Stomach (tissue), 9 donors: ENCODE data around the gene EHMT2. TPM values are rescaled to one million over a fixed set of nuclear protein-coding genes. Genes with fewer than 3 reads are reported as not detected.

Experiments
- DNase-seq, 2 donors: peaks; one replicate each; pipeline versions ENCODE4 v3.0.0 to v3.0.0-alpha.2; 2013 to 2019
- H3K27ac ChIP-seq, 5 donors: fragments of 200-600 bp in 4 of 5; sonication (generic) in 4 of 5; one replicate each; pipeline ENCODE4 v1.5.1; 2013 to 2019; ENCODE audit warnings: mild to moderate bottlenecking in 1 of 5, moderate library complexity in 1 of 5
- H3K27me3 ChIP-seq, 3 donors: fragments of 200-600 bp; sonication (generic); one replicate each; pipeline ENCODE4 v1.5.1; 2017 to 2019; ENCODE audit warnings: mixed run types in 1 of 3
- H3K36me3 ChIP-seq, 4 donors: fragments of 200-600 bp; sonication (generic); 1 replicate in 3 of 4; 2 replicates in 1 of 4; pipeline ENCODE4 v1.5.1; 2016 to 2019
- H3K4me1 ChIP-seq, 4 donors: fragments of 200-600 bp; sonication (generic); one replicate each; pipeline ENCODE4 v1.5.1; 2016 to 2019
- H3K4me3 ChIP-seq, 4 donors: fragments of 200-600 bp; sonication (generic) in 3 of 4; one replicate each; pipeline ENCODE4 v1.5.1; 2016 to 2019; ENCODE audit warnings: mild to moderate bottlenecking in 1 of 4
- H3K9me3 ChIP-seq, 4 donors: fragments of 200-600 bp; sonication (generic); one replicate each; pipeline ENCODE4 v1.5.1; 2016 to 2019
- EP300 ChIP-seq: sonication (generic); formaldehyde crosslinking; IDR thresholded peaks from one replicate; pipeline ENCODE4 v1.6.1; 2017; ENCODE audit warnings: antibody characterized with exemption
- POLR2A ChIP-seq, 4 donors: fragments of 450-650 bp; IDR thresholded peaks; one replicate each; pipeline ENCODE4 v1.6.1; 2016; ENCODE audit warnings: antibody characterized with exemption in 4 of 4, control low read depth in 2 of 4, mild to moderate bottlenecking in 1 of 4, moderate library complexity in 1 of 4
- POLR2AphosphoS5 ChIP-seq, 3 donors: sonication (generic); formaldehyde crosslinking; IDR thresholded peaks; one replicate each; pipeline ENCODE4 v1.6.1; 2016; ENCODE audit warnings: antibody characterized with exemption in 3 of 3
- whole genome bisulfite sequencing, 5 donors: extraction: QIAGEN DNeasy Blood & Tissue Kit in 3 of 5; methylation state at CpG; one replicate each; pipeline versions ENCODE4 v1.1.5 to v1.1.7; 2013 to 2018; 5-methylcytosine and 5-hydroxymethylcytosine counted together
- intact Hi-C: fragments of 100-400 bp; cut with DNase I; formaldehyde crosslinking; loops from one replicate; pipeline ENCODE4 v1.15.1; 2023; ENCODE audit warnings: low total_unique reads
- polyA plus RNA-seq, 3 donors: library from polyadenylated mRNA; stranded (reverse); fragments of 200-250 nt; gene quantifications; one replicate each; pipeline ENCODE4 v1.2.3, GENCODE V29; 2013
- total RNA-seq, 5 donors: library from RNA; depleted of rRNA; stranded (reverse); fragments of >200 nt; gene quantifications; one replicate each; pipeline versions ENCODE4 v1.1.0 to v1.2.3, GENCODE V29; 2014 to 2016
- TF ChIP-seq, protein P1 (sequence below), 7 experiments: fragments of 450-650 bp in 4 of 7; fragments of 200-600 bp in 3 of 7; sonication (generic) in 3 of 7; IDR thresholded peaks; one replicate each; pipeline ENCODE4 v1.5.1; 2016 to 2019; ENCODE audit warnings: antibody characterized with exemption in 7 of 7, control low read depth in 2 of 7, mild to moderate bottlenecking in 1 of 7
- donor health status: healthy with polysubstance abuse.
- donor health status: Bipolar disorder and iron deficiency.
- donor health status: healthy.

Gene EHMT2
- total and polyA plus RNA-seq, 8 donors: 12.1 to 58.0 (median 33.5) TPM

GRCh38 chr6:31862344-31863235, 34.9 kb downstream of the EHMT2 start, which contains the start of gene NEU1:
TSS of gene NEU1 (minus strand) at chr6:31862821. CDS start at chr6:31862776, 45 bp downstream.
- H3K27ac ChIP-seq: peak within 1 kb of the TSS; percentile 88 to 93 (median 90)
- TF ChIP-seq EP300: no peak
- TF ChIP-seq, protein P1, sequence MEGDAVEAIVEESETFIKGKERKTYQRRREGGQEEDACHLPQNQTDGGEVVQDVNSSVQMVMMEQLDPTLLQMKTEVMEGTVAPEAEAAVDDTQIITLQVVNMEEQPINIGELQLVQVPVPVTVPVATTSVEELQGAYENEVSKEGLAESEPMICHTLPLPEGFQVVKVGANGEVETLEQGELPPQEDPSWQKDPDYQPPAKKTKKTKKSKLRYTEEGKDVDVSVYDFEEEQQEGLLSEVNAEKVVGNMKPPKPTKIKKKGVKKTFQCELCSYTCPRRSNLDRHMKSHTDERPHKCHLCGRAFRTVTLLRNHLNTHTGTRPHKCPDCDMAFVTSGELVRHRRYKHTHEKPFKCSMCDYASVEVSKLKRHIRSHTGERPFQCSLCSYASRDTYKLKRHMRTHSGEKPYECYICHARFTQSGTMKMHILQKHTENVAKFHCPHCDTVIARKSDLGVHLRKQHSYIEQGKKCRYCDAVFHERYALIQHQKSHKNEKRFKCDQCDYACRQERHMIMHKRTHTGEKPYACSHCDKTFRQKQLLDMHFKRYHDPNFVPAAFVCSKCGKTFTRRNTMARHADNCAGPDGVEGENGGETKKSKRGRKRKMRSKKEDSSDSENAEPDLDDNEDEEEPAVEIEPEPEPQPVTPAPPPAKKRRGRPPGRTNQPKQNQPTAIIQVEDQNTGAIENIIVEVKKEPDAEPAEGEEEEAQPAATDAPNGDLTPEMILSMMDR (IDR thresholded peaks at IDR 0.05): peak in 1 of 7 experiments; percentile 8
- peak; percentile 89 to 98 (median 96) for TF ChIP-seq POLR2AphosphoS5 (IDR thresholded peaks at IDR 0.05)
- peak in 2 of 4 donors; percentile 73 to 94 for TF ChIP-seq POLR2A (IDR thresholded peaks at IDR 0.05)
- H3K27me3 ChIP-seq: no peaks in the 10 kb centered on the region
- intact Hi-C loops: no loop called here
- 0 to 2% (median 1%) methylated on average over 51 to 64 of the region's 64 CpGs for WGBS, 5 donors
- no peaks in the 10 kb centered on the region for H3K9me3 ChIP-seq
- DNase-seq: peak; percentile 99 to 100
- peaks cover 17 to 54% (median 36%) of the 10 kb centered on the region in 4 donors for H3K4me1 ChIP-seq
- H3K4me3 ChIP-seq: peak within 1 kb of the TSS; percentile 60 to 84 (median 74)
- H3K36me3 ChIP-seq: peaks cover 28 to 61% (median 36%) of the 10 kb centered on the region in 4 donors

- Histone ChIP-seq H3K27ac (peak overlapping the region; percentile 88 to 93 (median 90)), H3K36me3 (peaks cover 28 to 67% (median 42%) of the 10 kb centered on the region in 4 donors), H3K9me3 (no peaks in the 10 kb centered on the region), H3K27me3 (no peaks in the 10 kb centered on the region), H3K4me1 (peaks cover 17 to 54% (median 36%) of the 10 kb centered on the region in 4 donors), H3K4me3 (peak overlapping the region; percentile 60 to 84 (median 74))
- no peak for DNase-seq
- TF ChIP-seq EP300: no peak
- TF ChIP-seq, protein P1 (IDR thresholded peaks at IDR 0.05): no peak
- no peak for TF ChIP-seq POLR2A (IDR thresholded peaks at IDR 0.05)
- intact Hi-C loops: no loop called here
- WGBS, 5 donors: 38 to 53% (median 50%) methylated on average over 17 of the region's 17 CpGs
These were observed 35.6 kb downstream of the EHMT2 start for GRCh38 chr6:31861919-31862343.

DNA sequence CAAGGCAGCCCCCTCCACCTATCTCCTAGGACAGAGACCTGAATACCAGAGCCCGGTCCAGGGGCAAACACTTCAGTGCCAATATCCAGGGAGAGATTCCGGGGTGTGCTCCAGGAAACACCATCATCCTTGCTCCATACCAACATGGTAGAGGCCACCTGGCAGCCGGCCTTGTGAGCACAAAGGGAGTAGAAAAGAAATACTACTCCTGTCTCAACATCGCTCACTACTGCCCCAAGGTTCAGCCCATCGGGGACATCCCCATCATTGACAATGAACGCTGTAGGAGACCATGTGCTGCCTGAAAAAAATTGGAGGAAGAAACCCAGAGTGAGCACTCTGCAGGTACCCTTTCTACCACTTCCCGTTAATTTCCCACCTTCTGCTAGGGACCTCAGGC, 36.3 kb downstream of the EHMT2 start:
- Histone ChIP-seq H3K27me3 (no peaks in the 10 kb centered on the region), H3K9me3 (no peaks in the 10 kb centered on the region), H3K27ac (no peak overlapping the region), H3K4me1 (peaks cover 17 to 47% (median 35%) of the 10 kb centered on the region in 4 donors), H3K4me3 (no peak overlapping the region), H3K36me3 (peaks cover 28 to 67% (median 47%) of the 10 kb centered on the region in 4 donors)
- intact Hi-C loops: no loop called here
- TF ChIP-seq, protein P1 (IDR thresholded peaks at IDR 0.05): no peak
- no peak for TF ChIP-seq EP300
- no peak for TF ChIP-seq POLR2A (IDR thresholded peaks at IDR 0.05)
- TF ChIP-seq POLR2AphosphoS5 (IDR thresholded peaks at IDR 0.05): no peak
- DNase-seq: no peak
- WGBS, 5 donors: 89 to 96% (median 95%) methylated on average over 7 of the region's 7 CpGs

DNA sequence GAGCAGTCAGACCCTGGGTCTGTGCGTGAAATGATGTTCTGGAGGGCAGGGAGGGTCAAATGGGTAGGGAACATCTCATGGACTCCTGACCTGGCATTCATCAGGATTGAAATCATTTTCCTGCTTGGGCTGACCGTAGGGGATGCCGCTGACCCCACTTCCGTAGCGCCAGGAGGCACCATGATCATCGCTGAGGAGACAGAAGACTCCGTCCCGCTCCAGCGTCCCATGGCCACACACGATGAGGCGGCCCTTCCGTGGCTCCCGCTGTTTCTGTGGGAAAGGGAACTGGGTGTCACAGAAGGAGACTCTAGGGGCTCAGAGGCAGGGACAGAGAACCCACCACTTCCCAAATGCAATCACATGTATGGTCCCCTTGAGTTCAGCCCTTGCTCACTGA, 37.1 kb downstream of the EHMT2 start:
- peaks cover 28 to 63% (median 47%) of the 10 kb centered on the region in 4 donors for H3K36me3 ChIP-seq
- no peak for DNase-seq
- intact Hi-C loops: no loop called here
- no peak overlapping the region for H3K27ac ChIP-seq
- H3K4me3 ChIP-seq: no peak overlapping the region
- WGBS, 5 donors: 90 to 97% (median 95%) methylated on average over 13 of the region's 13 CpGs
- no peaks in the 10 kb centered on the region for H3K9me3 ChIP-seq
- H3K27me3 ChIP-seq: no peaks in the 10 kb centered on the region
- peaks cover 10 to 39% (median 29%) of the 10 kb centered on the region in 4 donors for H3K4me1 ChIP-seq
- TF ChIP-seq POLR2AphosphoS5 (IDR thresholded peaks at IDR 0.05) (no peak), POLR2A (IDR thresholded peaks at IDR 0.05) (no peak), EP300 (no peak)
- TF ChIP-seq, protein P1 (IDR thresholded peaks at IDR 0.05): no peak
